ENCODE data around the gene TMEM248.

Gene TMEM248

DNA sequence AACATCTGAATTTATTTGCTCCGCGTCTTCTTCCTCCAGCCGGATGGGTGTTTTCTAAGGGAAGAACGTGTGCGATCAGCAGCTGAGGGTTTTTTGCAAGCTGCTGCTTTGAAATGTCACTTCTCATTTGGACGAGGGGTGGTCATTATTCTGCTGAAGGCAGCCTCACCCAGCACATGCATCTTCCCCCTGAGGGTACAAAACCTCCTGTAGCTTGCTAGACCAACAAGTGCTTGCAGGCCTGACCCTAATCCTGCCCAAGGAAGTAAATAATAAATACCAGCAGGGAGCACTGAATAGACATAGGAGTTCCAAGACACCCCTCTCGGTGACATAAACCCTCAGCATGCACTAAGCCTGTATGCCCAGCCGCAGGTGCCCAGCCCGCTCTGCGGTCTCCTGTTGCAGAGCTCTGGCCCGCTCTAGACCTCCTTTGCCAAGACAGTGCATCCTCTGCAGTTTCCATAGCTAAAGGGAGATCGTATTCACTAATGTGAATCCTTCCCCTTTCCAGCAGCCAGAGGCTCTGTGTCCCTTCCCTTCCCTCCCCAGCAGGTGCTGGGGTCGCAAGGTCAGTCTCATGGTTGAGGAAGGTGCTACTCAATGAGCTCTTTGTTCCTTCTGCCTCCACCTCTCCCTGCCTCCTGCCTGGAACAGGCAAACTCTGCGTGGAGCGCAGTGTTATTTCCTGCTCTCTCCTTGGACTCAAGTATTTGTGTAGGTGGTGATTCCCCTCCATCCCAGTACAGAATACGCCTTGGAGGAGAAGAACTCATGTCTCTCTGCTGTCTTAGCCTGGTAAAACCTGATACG lies 37.7 kb downstream of the TMEM248 start:
- H3K4me2 ChIP-seq (ENCODE audit: low read length): no peak overlapping the region
- TF ChIP-seq, protein P1, sequence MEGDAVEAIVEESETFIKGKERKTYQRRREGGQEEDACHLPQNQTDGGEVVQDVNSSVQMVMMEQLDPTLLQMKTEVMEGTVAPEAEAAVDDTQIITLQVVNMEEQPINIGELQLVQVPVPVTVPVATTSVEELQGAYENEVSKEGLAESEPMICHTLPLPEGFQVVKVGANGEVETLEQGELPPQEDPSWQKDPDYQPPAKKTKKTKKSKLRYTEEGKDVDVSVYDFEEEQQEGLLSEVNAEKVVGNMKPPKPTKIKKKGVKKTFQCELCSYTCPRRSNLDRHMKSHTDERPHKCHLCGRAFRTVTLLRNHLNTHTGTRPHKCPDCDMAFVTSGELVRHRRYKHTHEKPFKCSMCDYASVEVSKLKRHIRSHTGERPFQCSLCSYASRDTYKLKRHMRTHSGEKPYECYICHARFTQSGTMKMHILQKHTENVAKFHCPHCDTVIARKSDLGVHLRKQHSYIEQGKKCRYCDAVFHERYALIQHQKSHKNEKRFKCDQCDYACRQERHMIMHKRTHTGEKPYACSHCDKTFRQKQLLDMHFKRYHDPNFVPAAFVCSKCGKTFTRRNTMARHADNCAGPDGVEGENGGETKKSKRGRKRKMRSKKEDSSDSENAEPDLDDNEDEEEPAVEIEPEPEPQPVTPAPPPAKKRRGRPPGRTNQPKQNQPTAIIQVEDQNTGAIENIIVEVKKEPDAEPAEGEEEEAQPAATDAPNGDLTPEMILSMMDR (IDR thresholded peaks at IDR 0.05; ENCODE audit: low read depth, low read length): no peak
- no peak for TF ChIP-seq EZH2phosphoT487 (IDR thresholded peaks at IDR 0.05; ENCODE audit: low read depth)
- H3K4me3 ChIP-seq (ENCODE audit: low read length): no peak overlapping the region
- H3K9ac ChIP-seq (ENCODE audit: low read length): no peak overlapping the region
- H3K27ac ChIP-seq (ENCODE audit: low read length): no peak overlapping the region
- no peaks in the 10 kb centered on the region for H3K4me1 ChIP-seq (ENCODE audit: low read length)
- no peak overlapping the region for H2AFZ ChIP-seq (ENCODE audit: low read depth, low read length)
- H3K79me2 ChIP-seq (ENCODE audit: low read length): no peaks in the 10 kb centered on the region
- no peaks in the 10 kb centered on the region for H4K20me1 ChIP-seq (ENCODE audit: insufficient read depth, low read length)
- peaks cover 43% of the 10 kb centered on the region for H3K36me3 ChIP-seq (replicated peaks; ENCODE audit: low read depth, low read length)
- H3K27me3 ChIP-seq (ENCODE audit: low read depth, low read length): no peaks in the 10 kb centered on the region
- H3K9me3 ChIP-seq (ENCODE audit: insufficient read depth, low read length): no peaks in the 10 kb centered on the region

DNA sequence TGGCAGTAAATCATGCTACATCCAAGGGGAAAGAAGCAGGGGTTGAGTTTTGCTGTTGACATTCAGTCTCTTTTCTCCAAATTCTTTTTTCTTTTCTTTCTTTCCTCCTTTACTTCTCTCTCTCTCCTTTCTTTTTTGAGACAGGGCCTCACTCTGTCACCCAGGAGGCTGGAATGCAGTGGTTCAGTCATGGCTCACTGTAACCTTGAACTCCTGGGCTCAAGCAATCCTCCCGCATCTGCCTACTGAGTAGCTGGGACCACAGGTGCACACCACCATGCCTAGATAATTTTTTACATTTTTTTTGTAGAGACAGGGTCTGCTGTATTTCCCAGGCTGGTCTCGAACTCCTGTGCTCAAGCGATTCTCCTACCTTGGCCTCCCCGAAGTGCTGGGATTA lies 39.2 kb downstream of the TMEM248 start:
- Histone ChIP-seq H3K36me3 (replicated peaks; ENCODE audit: low read depth, low read length) (peaks cover 38% of the 10 kb centered on the region), H3K27ac (ENCODE audit: low read length) (no peak overlapping the region), H3K4me3 (ENCODE audit: low read length) (no peak overlapping the region), H3K9me3 (ENCODE audit: insufficient read depth, low read length) (no peaks in the 10 kb centered on the region), H2AFZ (ENCODE audit: low read depth, low read length) (no peak overlapping the region), H4K20me1 (ENCODE audit: insufficient read depth, low read length) (no peaks in the 10 kb centered on the region), H3K9ac (ENCODE audit: low read length) (no peak overlapping the region), H3K79me2 (ENCODE audit: low read length) (no peaks in the 10 kb centered on the region), H3K4me2 (ENCODE audit: low read length) (no peak overlapping the region), H3K4me1 (ENCODE audit: low read length) (no peaks in the 10 kb centered on the region), H3K27me3 (ENCODE audit: low read depth, low read length) (no peaks in the 10 kb centered on the region)
- TF ChIP-seq, protein P1 (IDR thresholded peaks at IDR 0.05; ENCODE audit: low read depth, low read length): no peak
- no peak for TF ChIP-seq EZH2phosphoT487 (IDR thresholded peaks at IDR 0.05; ENCODE audit: low read depth)

DNA sequence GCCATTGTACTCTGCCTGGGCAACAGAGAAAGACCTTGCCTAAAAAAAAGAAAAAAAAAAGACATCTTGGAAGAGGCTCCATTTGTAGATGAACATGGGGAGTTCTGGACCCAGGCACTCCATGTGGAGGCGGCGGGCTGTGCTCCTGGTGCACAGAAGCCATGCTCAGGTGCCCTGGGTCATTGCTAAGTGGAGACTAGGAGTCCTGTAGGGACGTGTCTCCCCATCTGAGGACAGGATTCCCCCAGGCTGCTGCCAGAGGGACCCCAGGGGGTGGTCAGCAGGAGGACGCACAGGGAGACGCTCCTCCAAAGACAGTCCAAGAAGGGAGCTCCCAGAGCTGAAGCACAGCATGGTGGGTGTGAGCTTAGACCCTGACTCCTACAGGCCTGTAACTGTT lies 40.1 kb downstream of the TMEM248 start:
- no peaks in the 10 kb centered on the region for H4K20me1 ChIP-seq (ENCODE audit: insufficient read depth, low read length)
- H3K27ac ChIP-seq (ENCODE audit: low read length): no peak overlapping the region
- no peaks in the 10 kb centered on the region for H3K9me3 ChIP-seq (ENCODE audit: insufficient read depth, low read length)
- TF ChIP-seq, protein P1 (IDR thresholded peaks at IDR 0.05; ENCODE audit: low read depth, low read length): no peak
- TF ChIP-seq EZH2phosphoT487 (IDR thresholded peaks at IDR 0.05; ENCODE audit: low read depth): no peak
- no peak overlapping the region for H3K4me2 ChIP-seq (ENCODE audit: low read length)
- H3K4me3 ChIP-seq (ENCODE audit: low read length): no peak overlapping the region
- H2AFZ ChIP-seq (ENCODE audit: low read depth, low read length): no peak overlapping the region
- H3K27me3 ChIP-seq (ENCODE audit: low read depth, low read length): no peaks in the 10 kb centered on the region
- no peaks in the 10 kb centered on the region for H3K4me1 ChIP-seq (ENCODE audit: low read length)
- peaks cover 30% of the 10 kb centered on the region for H3K36me3 ChIP-seq (replicated peaks; ENCODE audit: low read depth, low read length)
- no peaks in the 10 kb centered on the region for H3K79me2 ChIP-seq (ENCODE audit: low read length)
- no peak overlapping the region for H3K9ac ChIP-seq (ENCODE audit: low read length)

DNA sequence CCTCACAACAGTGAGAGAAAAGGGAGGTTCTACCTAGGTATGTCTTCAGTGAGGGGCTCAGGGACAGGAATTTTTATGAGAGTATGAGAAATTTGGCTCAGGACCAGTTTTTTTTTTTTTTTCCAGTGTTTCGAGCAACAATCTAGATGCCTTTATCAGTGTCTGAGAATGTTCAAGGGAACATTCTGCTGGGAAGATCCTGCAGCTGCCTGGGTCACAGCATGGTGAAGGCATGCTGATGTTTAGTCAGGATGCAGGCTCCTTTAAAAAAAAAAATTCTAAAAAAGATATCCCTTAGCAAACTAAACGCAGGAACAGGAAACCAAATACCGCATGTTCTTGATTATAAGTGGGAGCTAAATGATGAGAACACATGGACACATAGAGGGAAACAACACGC lies 43.4 kb downstream of the TMEM248 start:
- TF ChIP-seq, protein P1 (IDR thresholded peaks at IDR 0.05; ENCODE audit: low read depth, low read length): no peak
- no peak for TF ChIP-seq EZH2phosphoT487 (IDR thresholded peaks at IDR 0.05; ENCODE audit: low read depth)
- H4K20me1 ChIP-seq (ENCODE audit: insufficient read depth, low read length): no peaks in the 10 kb centered on the region
- no peaks in the 10 kb centered on the region for H3K27me3 ChIP-seq (ENCODE audit: low read depth, low read length)
- H3K27ac ChIP-seq (ENCODE audit: low read length): no peak overlapping the region
- H2AFZ ChIP-seq (ENCODE audit: low read depth, low read length): no peak overlapping the region
- H3K36me3 ChIP-seq (replicated peaks; ENCODE audit: low read depth, low read length): peaks cover 8% of the 10 kb centered on the region
- no peak overlapping the region for H3K4me2 ChIP-seq (ENCODE audit: low read length)
- H3K9ac ChIP-seq (ENCODE audit: low read length): no peak overlapping the region
- H3K9me3 ChIP-seq (ENCODE audit: insufficient read depth, low read length): no peaks in the 10 kb centered on the region
- H3K4me3 ChIP-seq (ENCODE audit: low read length): no peak overlapping the region
- H3K79me2 ChIP-seq (ENCODE audit: low read length): no peaks in the 10 kb centered on the region
- no peaks in the 10 kb centered on the region for H3K4me1 ChIP-seq (ENCODE audit: low read length)
